ENCODE measurements around the gene MTIF2. TPM values are rescaled to one million over a fixed set of nuclear protein-coding genes. Genes with fewer than 3 reads are reported as not detected.

Gene MTIF2
- total RNA-seq, 1 experiment from 2014 or later = 49.8 TPM

GRCh38 chr2:55225481-55226020, 43.5 kb downstream of the MTIF2 start:
- peaks cover 2 to 7% of the 10 kb centered on the region in 2 experiments; a peak in 3 of 4 replicates for H3K4me1 ChIP-seq (ENCODE audit: control insufficient read depth in 1 of 2, insufficient read depth in 2 of 2, low read length in 2 of 2)
- ATAC-seq (no peak), DNase-seq (ENCODE audit: low read depth, low spot score) (no peak)
- intact Hi-C loops (cut with micrococcal nuclease) = no loop called here
- H2AFZ ChIP-seq (ENCODE audit: low read depth, low read length, poor library complexity, severe bottlenecking) = no peak overlapping the region
- ChIA-PET CTCF (no interaction called here), POLR2A (no interaction called here), RAD21 (ENCODE audit: low non-redundant PET in 1 of 2, low total read pairs in 2 of 2, uncharacterized antibody in 2 of 2, unreplicated experiment in 2 of 2) (no interaction called here)
- BruUV-seq (replicated peaks) = no TSS peak
- TF ChIP-seq CBX3 (IDR thresholded peaks at IDR 0.05; ENCODE audit: low read depth) (no peak), RAD21 (IDR thresholded peaks at IDR 0.05; ENCODE audit: low read depth) (no peak), TCF7L2 (IDR thresholded peaks at IDR 0.05; ENCODE audit: borderline replicate concordance, extremely low read depth, insufficient read depth, insufficient read length) (no peak), ELF1 (IDR thresholded peaks at IDR 0.05; ENCODE audit: borderline replicate concordance, low read depth) (no peak), ATF3 (IDR thresholded peaks at IDR 0.05) (no peak), JUND (IDR thresholded peaks at IDR 0.05) (no peak)
- H3K4me3 ChIP-seq (replicated peaks in 1 of 2; ENCODE audit: low read depth in 1 of 2, low read length in 2 of 2) = no peak overlapping the region
- H3K9me3 ChIP-seq (ENCODE audit: control insufficient read depth in 1 of 2, insufficient read depth in 1 of 2, low read depth in 1 of 2, low read length in 2 of 2) = no peaks in the 10 kb centered on the region
- no peaks in the 10 kb centered on the region for H3K27me3 ChIP-seq (ENCODE audit: insufficient read depth, low read length)
- peaks cover 24% of the 10 kb centered on the region for H3K79me2 ChIP-seq (ENCODE audit: insufficient read depth, low read length)
- H3K27ac ChIP-seq (ENCODE audit: low read depth, low read length) = no peak overlapping the region
- H3K9ac ChIP-seq (ENCODE audit: low read length) = no peak overlapping the region
- H3K36me3 ChIP-seq (ENCODE audit: control insufficient read depth in 1 of 2, insufficient read depth in 2 of 2, low read length in 2 of 2) = no peaks in the 10 kb centered on the region; a peak in 1 of 4 replicates
- H3K4me2 ChIP-seq (ENCODE audit: low read length) = no peak overlapping the region
- H3K9me2 ChIP-seq (ENCODE audit: insufficient read depth) = no peaks in the 10 kb centered on the region
- no peaks in the 10 kb centered on the region for H4K20me1 ChIP-seq (ENCODE audit: insufficient read depth)

- Histone ChIP-seq H3K4me2 (ENCODE audit: low read length) (no peak overlapping the region), H3K9me3 (ENCODE audit: control insufficient read depth in 1 of 2, insufficient read depth in 1 of 2, low read depth in 1 of 2, low read length in 2 of 2) (no peaks in the 10 kb centered on the region), H3K9me2 (ENCODE audit: insufficient read depth) (no peaks in the 10 kb centered on the region), H3K9ac (ENCODE audit: low read length) (no peak overlapping the region), H3K4me1 (ENCODE audit: control insufficient read depth in 1 of 2, insufficient read depth in 2 of 2, low read length in 2 of 2) (peaks cover 2 to 5% of the 10 kb centered on the region in 2 experiments; a peak in 2 of 4 replicates), H2AFZ (ENCODE audit: low read depth, low read length, poor library complexity, severe bottlenecking) (no peak overlapping the region), H4K20me1 (ENCODE audit: insufficient read depth) (no peaks in the 10 kb centered on the region), H3K27me3 (ENCODE audit: insufficient read depth, low read length) (no peaks in the 10 kb centered on the region), H3K4me3 (replicated peaks in 1 of 2; ENCODE audit: low read depth in 1 of 2, low read length in 2 of 2) (no peak overlapping the region), H3K79me2 (ENCODE audit: insufficient read depth, low read length) (peaks cover 17% of the 10 kb centered on the region), H3K36me3 (ENCODE audit: control insufficient read depth in 1 of 2, insufficient read depth in 2 of 2, low read length in 2 of 2) (no peaks in the 10 kb centered on the region; a peak in 1 of 4 replicates), H3K27ac (ENCODE audit: low read depth, low read length) (no peak overlapping the region)
- no peak for TF ChIP-seq EGR1 (IDR thresholded peaks at IDR 0.05; ENCODE audit: low read depth)
- ChIA-PET POLR2A (no interaction called here), RAD21 (ENCODE audit: low non-redundant PET in 1 of 2, low total read pairs in 2 of 2, uncharacterized antibody in 2 of 2, unreplicated experiment in 2 of 2) (no interaction called here), CTCF (no interaction called here)
- ATAC-seq (no peak), DNase-seq (ENCODE audit: low read depth, low spot score) (no peak)
- intact Hi-C loops (cut with micrococcal nuclease) = no loop called here
- no TSS peak for BruUV-seq (replicated peaks)
Observed at GRCh38 chr2:55224761-55225261, 44.2 kb downstream of the MTIF2 start.
